NB4 (cell line): ENCODE results near the gene EGFL7.
A peak's percentile ranks its signal among the peaks of the same experiment; 100 is the strongest.

ENCODE experiments used
- DNase-seq: peaks from one replicate; pipeline ENCODE4 v3.0.0; 2010; ENCODE audit warnings: low read depth
- H3K4me3 ChIP-seq: one replicate; pipeline ENCODE4 v1.5.1; 2011; ENCODE audit warnings: mild to moderate bottlenecking, low read depth, low read length, moderate library complexity
- POLR2A ChIP-seq: IDR thresholded peaks from 2 replicates; pipeline ENCODE4 v1.6.1; 2011; ENCODE audit warnings: mild to moderate bottlenecking; ENCODE audit not compliant: insufficient read length; ENCODE audit errors: extremely low read depth
- TF ChIP-seq, protein P1 (sequence below): IDR thresholded peaks from one replicate; pipeline ENCODE4 v1.5.1; 2012; ENCODE audit warnings: low read depth, low read length
- TF ChIP-seq, protein P2 (sequence below): IDR thresholded peaks from 2 replicates; pipeline ENCODE4 v1.6.1; 2011; ENCODE audit warnings: low read depth, low read length

Gene EGFL7

DNA sequence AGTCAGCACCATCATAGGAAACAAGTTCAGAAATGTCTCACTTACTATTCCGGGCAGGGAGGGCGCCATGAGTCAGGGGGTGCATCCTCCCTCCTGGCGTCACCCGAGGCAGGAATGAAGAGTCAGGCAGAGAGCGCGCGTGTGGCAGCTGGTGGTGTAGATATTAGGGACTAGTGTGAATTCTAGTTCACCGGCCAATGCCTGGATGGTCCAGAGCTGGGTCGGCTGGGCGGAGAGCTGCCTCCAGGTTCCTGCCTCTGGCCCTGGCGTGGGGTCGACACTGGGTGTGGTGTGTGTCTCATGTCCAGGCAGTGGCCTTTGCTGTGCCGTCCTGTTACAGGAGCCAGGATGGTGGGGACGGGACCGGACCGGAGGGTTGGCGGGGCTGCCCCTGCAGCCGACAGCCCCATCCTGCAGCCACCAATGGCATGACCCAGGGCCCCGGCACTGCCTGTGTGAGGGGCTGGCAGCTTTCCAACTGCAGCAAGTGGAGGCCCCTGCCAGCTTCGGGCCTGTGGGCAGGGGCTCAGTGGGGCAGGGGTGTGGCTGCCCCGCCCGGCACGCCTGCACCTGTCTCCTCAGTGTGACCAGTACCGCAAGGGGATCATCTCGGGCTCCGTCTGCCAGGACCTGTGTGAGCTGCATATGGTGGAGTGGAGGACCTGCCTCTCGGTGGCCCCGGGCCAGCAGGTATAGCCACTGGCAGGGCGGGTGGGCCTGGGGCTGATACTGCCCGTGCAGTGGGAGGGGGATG lies 58.8 kb downstream of the EGFL7 start:
- H3K4me3 ChIP-seq = no peak overlapping the region
- TF ChIP-seq, protein P1, sequence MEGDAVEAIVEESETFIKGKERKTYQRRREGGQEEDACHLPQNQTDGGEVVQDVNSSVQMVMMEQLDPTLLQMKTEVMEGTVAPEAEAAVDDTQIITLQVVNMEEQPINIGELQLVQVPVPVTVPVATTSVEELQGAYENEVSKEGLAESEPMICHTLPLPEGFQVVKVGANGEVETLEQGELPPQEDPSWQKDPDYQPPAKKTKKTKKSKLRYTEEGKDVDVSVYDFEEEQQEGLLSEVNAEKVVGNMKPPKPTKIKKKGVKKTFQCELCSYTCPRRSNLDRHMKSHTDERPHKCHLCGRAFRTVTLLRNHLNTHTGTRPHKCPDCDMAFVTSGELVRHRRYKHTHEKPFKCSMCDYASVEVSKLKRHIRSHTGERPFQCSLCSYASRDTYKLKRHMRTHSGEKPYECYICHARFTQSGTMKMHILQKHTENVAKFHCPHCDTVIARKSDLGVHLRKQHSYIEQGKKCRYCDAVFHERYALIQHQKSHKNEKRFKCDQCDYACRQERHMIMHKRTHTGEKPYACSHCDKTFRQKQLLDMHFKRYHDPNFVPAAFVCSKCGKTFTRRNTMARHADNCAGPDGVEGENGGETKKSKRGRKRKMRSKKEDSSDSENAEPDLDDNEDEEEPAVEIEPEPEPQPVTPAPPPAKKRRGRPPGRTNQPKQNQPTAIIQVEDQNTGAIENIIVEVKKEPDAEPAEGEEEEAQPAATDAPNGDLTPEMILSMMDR = no peak
- TF ChIP-seq POLR2A = no peak
- TF ChIP-seq, protein P2, sequence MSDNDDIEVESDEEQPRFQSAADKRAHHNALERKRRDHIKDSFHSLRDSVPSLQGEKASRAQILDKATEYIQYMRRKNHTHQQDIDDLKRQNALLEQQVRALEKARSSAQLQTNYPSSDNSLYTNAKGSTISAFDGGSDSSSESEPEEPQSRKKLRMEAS = no peak
- DNase-seq = peak; percentile 45
